ENCODE data around the gene ERP44. TPM values are rescaled to one million over a fixed set of nuclear protein-coding genes. Genes with fewer than 3 reads are reported as not detected.

The ERP44 gene
- total RNA-seq, 1 donor from 2014 or later, result 15.9 TPM

Other genes with a start within 250 kb of the ERP44 start
- gene STX17, start 192.3 kb downstream of the ERP44 start, total RNA-seq, result 25.0 TPM
- 6.9 TPM for gene INVS, start 243 bp upstream of the ERP44 start, total RNA-seq